Measurements from ENCODE around the gene ASB1.

Gene ASB1

DNA sequence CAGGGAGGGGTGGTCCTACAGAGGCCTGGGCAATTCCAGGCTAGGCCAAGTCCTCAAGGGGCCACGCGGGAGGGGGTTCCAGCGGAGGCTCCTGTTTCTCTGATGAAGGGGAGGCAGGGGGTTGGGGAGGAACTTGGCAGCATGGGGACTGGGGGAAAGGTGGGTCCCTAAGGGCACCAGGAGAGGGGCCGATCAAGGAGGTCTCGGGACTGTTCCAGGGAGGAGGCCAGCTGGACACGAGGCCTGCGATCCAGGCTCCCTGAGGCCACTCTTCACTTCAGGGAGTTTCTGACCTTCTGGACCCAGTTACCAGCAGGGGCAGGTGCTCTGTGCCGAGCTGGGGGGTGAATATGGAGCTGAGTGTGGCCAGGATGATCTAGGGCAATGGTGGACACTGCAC lies 71.5 kb downstream of the ASB1 start:
- no peak for DNase-seq

DNA sequence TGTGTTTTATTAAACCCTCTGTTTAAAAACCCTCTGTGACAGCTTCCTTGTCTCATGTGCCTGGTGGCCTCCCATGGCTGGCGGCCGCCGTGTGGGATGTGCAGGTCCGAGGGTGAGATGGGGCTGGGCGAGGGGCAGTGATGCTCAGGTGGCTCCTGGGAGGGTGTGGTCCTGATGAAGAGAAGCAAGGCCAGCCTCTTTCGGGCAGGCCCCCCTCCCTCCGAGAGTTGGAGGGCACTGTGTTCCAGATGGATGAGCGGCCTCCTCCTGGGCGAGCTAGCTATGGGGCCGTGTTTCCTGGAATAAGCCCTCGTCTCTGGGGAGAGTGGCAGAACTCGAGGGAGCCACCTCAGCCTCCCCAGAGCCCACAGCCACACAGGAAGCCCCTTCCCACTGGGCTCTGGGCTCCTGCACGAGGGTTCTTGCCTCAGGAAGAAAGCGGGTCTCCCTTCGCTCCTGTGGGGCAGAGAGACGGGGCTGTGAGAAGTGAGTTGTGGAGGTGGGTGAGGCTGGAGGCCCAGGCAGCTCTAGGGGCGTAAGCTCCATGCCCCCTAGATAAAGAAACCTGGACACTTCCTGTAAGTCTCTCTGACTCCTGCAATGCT lies 72.1 kb downstream of the ASB1 start:
- no peak for DNase-seq

DNA sequence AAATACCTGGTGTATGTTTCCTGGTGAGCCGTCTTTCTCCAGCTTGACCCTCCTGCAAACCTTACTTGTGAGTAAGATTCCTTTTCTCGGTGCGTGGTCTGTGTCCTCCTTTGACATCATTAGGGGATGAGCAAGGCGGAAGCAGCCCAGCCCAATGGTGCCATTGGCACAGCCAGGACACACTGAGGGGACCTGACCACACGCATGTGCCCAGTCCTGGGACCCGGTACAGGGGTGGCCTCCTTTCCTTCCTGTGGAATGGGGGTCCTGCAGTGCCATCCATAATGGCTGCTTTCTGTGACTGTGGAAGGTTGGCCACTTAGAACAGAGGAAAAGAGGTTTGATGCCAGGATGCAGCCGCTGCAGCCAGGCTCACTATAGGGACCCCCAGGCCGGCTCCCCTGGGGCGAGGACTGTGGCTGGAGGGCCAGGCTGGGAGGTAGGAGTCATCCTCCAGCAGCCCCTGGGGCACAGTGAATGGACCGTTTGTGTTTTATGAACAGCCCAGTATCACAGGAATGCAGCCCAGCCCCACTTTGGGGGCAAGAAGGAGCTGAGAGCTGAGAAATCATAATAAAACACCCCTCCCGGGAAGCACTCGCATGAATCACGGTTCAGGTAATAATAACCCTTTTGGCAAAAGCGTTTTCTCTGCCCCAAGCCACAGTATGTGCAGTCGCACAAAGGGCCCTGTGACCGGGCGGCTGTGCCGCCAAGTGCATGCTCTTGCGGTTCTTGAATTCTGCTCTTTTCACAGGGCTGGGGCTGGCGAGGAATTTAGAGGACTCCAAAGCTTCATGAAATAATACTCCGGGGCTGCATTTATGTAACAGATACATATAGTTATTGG lies 73.2 kb downstream of the ASB1 start:
- DNase-seq, result no peak

DNA sequence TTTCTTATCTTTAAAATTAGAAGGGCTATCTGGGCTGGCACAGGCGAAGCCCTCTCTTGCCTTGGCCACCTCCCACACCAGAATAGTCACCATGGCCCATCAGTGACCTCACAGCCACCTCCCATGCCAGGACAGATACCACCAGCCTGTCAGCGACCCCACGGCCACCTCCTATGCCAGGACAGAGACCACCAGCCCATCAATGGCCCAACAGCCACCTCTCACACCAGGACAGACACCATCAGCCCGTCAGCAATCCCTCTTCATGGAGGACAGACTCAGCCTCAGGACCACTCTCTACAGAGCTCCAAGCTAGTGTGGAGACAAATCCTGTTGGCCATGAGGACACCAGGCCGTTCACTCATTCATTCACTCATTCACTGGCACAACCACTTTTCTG lies 74.6 kb downstream of the ASB1 start:
- no peak for DNase-seq
